CD4-positive, alpha-beta T cell (primary cell): ENCODE results near the gene RPTOR. TPM values are rescaled to one million over a fixed set of nuclear protein-coding genes. Genes with fewer than 3 reads are reported as not detected.

Source experiments
- ATAC-seq: fragments of 200-7000 bp; cut with Tn5 transposase; one replicate; pipeline ENCODE4 v1.10.0; 2022; ENCODE audit warnings: mild to moderate bottlenecking; ENCODE audit not compliant: poor library complexity
- CTCF ChIA-PET: fragments of 350-600 bp; sonication (Branson Sonifier 250); formaldehyde crosslinking; loops from one replicate; lab custom pipeline; 2021; ENCODE audit warnings: antibody characterized with exemption, inconsistent platforms; lab: Charles Lee
- POLR2A ChIA-PET: fragments of 350-600 bp; sonication (Branson Sonifier 250); formaldehyde crosslinking; loops from one replicate; lab custom pipeline; 2021; ENCODE audit warnings: antibody characterized with exemption, inconsistent platforms; lab: Charles Lee
- DNase-seq, 14 experiments: peaks; one replicate each; pipeline ENCODE4 v3.0.0-alpha.2; 2013 to 2020; ENCODE audit warnings: mixed read lengths in 2 of 14
- H3K27ac ChIP-seq, 2 donors: one replicate each; pipeline versions ENCODE4 v1.5.1 to v1.7.0; 2013; ENCODE audit warnings: low read length in 2 of 2, low read depth in 1 of 2, mild to moderate bottlenecking in 1 of 2
- H3K27me3 ChIP-seq, 2 experiments: 1 replicate in 1 of 2; 2 replicates in 1 of 2; pipeline versions ENCODE4 v1.6.1 to v1.7.0; 2013; ENCODE audit warnings: low read length in 2 of 2, control low read depth in 1 of 2, mild to moderate bottlenecking in 1 of 2, moderate library complexity in 1 of 2; ENCODE audit not compliant: insufficient read depth in 2 of 2, control insufficient read depth in 1 of 2
- H3K36me3 ChIP-seq: one replicate; pipeline ENCODE4 v1.6.1; 2013; ENCODE audit warnings: low read length, control low read depth; ENCODE audit not compliant: insufficient read depth
- H3K4me1 ChIP-seq: one replicate; pipeline ENCODE4 v1.6.1; 2013; ENCODE audit warnings: low read length, control low read depth; ENCODE audit not compliant: insufficient read depth
- H3K4me3 ChIP-seq: one replicate; pipeline ENCODE4 v1.5.1; 2013; ENCODE audit warnings: mild to moderate bottlenecking, low read length, moderate library complexity
- H3K9me3 ChIP-seq, 2 experiments: 1 replicate in 1 of 2; 2 replicates in 1 of 2; pipeline versions ENCODE4 v1.6.1 to v1.7.0; 2013; ENCODE audit warnings: low read length in 2 of 2, mild to moderate bottlenecking in 2 of 2, control low read depth in 1 of 2, moderate library complexity in 1 of 2; ENCODE audit not compliant: control insufficient read depth in 1 of 2, insufficient read depth in 1 of 2
- H3K27ac Mint-ChIP-seq: one replicate; pipeline ENCODE4 v1.8.0; 2020; ENCODE audit warnings: mixed read lengths
- H3K27me3 Mint-ChIP-seq: one replicate; pipeline ENCODE4 v1.8.0; 2021; ENCODE audit warnings: mixed read lengths
- H3K36me3 Mint-ChIP-seq: one replicate; pipeline ENCODE4 v1.8.0; 2021; ENCODE audit warnings: low read depth, mixed read lengths
- H3K4me1 Mint-ChIP-seq: one replicate; pipeline ENCODE4 v1.8.0; 2021; ENCODE audit warnings: low read depth, mixed read lengths
- H3K4me3 Mint-ChIP-seq: one replicate; pipeline ENCODE4 v1.8.0; 2020; ENCODE audit warnings: mild to moderate bottlenecking, mixed read lengths
- H3K9me3 Mint-ChIP-seq: one replicate; pipeline ENCODE4 v1.8.0; 2020; ENCODE audit warnings: mixed read lengths
- intact Hi-C, 2 experiments: fragments of 100-400 bp; cut with DNase I in 1 of 2; cut with micrococcal nuclease in 1 of 2; formaldehyde crosslinking; loops; one replicate each; pipeline versions ENCODE4 v1.15.1 to v1.9.0; 2023 to 2025; cut with DNase I, micrococcal nuclease
- total RNA-seq, 174 experiments: library from RNA in 2 of 174; stranded (reverse) in 2 of 174; gene quantifications; one replicate each; pipeline ENCODE4 v1.2.3 and lab custom pipeline; 2021 to 2026
- TF ChIP-seq, protein P1 (sequence below): fragments of 200-600 bp; IDR thresholded peaks from one replicate; pipeline ENCODE4 v1.8.0; 2022; ENCODE audit warnings: antibody characterized with exemption, mild to moderate bottlenecking

The RPTOR gene
- total RNA-seq, 2 experiments from 2014 or later, result 45.0 to 47.1 TPM

DNA sequence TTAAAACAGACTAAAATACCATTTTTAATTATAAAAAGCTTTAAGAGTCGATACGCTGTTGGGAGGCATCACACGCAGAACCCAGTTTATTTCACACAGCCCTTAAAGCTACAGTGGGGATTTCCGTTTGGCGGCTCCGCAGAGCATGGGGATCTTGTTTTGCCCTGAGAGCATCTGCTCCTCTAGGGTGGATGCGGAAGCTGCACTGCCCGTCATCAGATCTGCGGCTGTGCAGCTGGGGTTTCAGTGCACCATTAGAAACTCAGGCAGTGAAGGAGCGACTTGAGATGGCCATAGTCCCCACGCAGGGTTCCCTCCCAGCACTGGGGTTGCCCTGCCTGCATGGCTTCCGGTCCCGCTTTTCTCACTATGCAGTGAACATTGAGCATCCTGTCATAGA lies 384.8 kb downstream of the RPTOR start:
- no peak for ATAC-seq
- ChIA-PET POLR2A (interaction anchor here (0.7 to 1.6 kb wide), 2 partner anchors 9 to 16 kb away, joined by 4 read pairs; no protein-coding TSS in a partner anchor), CTCF (no interaction called here)
- H3K36me3 Mint-ChIP-seq, result peaks cover 48% of the 10 kb centered on the region
- Histone ChIP-seq H3K27ac (no peak overlapping the region), H3K27me3 (no peaks in the 10 kb centered on the region), H3K36me3 (peaks cover 30% of the 10 kb centered on the region), H3K4me3 (no peak overlapping the region), H3K9me3 (no peaks in the 10 kb centered on the region), H3K4me1 (no peaks in the 10 kb centered on the region)
- DNase-seq, result no peak
- no peak overlapping the region for H3K27ac Mint-ChIP-seq
- intact Hi-C loops, result no loop called here
- no peaks in the 10 kb centered on the region for H3K9me3 Mint-ChIP-seq
- TF ChIP-seq, protein P1, sequence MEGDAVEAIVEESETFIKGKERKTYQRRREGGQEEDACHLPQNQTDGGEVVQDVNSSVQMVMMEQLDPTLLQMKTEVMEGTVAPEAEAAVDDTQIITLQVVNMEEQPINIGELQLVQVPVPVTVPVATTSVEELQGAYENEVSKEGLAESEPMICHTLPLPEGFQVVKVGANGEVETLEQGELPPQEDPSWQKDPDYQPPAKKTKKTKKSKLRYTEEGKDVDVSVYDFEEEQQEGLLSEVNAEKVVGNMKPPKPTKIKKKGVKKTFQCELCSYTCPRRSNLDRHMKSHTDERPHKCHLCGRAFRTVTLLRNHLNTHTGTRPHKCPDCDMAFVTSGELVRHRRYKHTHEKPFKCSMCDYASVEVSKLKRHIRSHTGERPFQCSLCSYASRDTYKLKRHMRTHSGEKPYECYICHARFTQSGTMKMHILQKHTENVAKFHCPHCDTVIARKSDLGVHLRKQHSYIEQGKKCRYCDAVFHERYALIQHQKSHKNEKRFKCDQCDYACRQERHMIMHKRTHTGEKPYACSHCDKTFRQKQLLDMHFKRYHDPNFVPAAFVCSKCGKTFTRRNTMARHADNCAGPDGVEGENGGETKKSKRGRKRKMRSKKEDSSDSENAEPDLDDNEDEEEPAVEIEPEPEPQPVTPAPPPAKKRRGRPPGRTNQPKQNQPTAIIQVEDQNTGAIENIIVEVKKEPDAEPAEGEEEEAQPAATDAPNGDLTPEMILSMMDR, result no peak
- no peak overlapping the region for H3K4me3 Mint-ChIP-seq
- no peaks in the 10 kb centered on the region for H3K4me1 Mint-ChIP-seq
- H3K27me3 Mint-ChIP-seq, result no peaks in the 10 kb centered on the region

DNA sequence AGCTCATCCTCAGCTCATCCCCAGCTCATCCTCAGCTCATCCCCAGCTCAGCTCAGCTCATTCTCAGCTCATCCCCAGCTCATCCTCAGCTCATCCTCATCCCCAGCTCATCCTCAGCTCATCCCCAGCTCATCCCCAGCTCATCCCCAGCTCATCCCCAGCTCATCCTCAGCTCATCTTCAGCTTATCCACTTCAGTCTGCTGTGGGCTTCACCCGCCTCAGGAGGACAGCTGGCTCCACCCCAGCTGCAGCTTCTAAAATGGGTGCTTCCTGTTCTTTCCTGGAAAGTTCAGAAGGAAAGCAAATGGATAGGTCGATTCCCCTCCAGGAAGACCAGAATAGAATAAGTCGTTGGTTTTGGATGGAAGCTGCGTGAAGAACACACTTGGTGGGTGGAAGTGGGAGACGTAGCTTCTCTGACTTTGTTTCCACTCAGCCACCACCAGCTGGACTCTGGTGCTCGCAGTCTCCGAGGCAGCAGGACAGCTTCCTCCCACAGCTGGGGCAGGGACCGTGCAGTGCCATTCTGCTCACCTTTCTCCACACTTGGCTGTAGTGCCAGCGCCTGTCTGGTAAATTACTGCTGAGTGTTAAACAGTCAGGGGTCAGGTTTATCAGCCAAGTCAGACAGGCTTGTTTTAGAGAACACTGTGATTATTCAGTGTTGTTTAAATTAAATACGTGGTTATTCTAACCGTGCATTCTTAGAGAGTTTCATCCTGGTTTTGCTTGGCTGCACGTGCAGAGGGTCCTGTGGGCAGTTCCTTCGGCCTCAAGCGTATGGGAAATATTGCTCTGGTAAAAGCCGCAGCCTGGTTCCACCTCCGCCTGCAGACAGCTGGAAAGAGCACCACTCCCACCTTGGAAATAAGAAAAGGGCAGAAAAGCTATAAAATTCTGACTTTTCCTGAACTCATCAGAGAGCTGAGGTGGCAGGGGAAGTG lies 386.0 kb downstream of the RPTOR start:
- H3K4me1 Mint-ChIP-seq, result no peaks in the 10 kb centered on the region
- Histone ChIP-seq H3K36me3 (peaks cover 20% of the 10 kb centered on the region), H3K27me3 (no peaks in the 10 kb centered on the region), H3K4me3 (no peak overlapping the region), H3K4me1 (no peaks in the 10 kb centered on the region), H3K9me3 (no peaks in the 10 kb centered on the region), H3K27ac (no peak overlapping the region)
- intact Hi-C loops, result no loop called here
- ChIA-PET POLR2A (interaction anchor here (0.7 to 1.6 kb wide), 2 partner anchors 8 to 535 kb away, joined by 4 to 5 read pairs; no protein-coding TSS in a partner anchor), CTCF (no interaction called here)
- TF ChIP-seq, protein P1, result no peak
- no peak overlapping the region for H3K27ac Mint-ChIP-seq
- no peak overlapping the region for H3K4me3 Mint-ChIP-seq
- H3K27me3 Mint-ChIP-seq, result no peaks in the 10 kb centered on the region
- peaks cover 43% of the 10 kb centered on the region for H3K36me3 Mint-ChIP-seq
- no peak for ATAC-seq
- H3K9me3 Mint-ChIP-seq, result no peaks in the 10 kb centered on the region
- DNase-seq, result no peak

DNA sequence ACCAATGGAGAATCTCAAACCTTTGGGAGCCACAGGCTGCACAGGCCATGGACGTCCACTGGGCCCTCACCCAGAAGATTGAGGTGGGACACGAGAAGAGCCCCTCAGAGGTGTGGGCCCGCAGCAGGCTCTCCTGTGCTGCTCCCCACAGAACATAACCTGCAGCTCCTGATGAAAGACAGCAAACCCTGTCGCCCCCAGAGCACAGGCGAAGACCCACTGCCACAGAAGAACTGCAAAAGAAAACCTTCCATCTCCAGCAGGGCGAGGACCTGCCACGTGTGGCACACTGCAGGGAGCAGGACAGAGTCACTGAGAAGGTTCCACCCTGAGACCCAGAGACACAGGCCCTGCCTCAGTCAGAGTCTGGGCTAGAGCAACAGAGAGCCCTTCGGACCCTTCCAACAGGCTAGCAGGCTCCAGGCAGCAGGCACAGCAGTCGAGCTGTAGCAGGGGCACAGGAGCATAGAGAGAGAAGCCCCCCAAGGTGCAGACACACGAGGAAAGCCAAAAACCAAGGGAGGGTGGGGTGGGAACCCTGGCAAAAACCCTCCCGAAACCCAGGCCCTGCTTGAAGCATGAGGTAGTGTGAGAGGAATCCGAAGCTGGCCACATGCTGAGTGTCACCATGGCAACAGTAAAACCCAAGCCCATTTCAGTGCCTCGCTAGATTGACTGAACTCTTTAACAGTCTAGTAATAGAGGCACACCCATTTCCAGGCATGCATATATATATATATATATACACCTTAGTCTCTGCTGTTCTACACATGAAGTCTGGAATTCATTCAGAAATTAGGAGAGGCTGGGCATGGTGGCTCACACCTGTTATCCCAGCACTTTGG lies 387.0 kb downstream of the RPTOR start:
- Mint-ChIP-seq H3K27me3 (no peaks in the 10 kb centered on the region), H3K36me3 (peaks cover 32% of the 10 kb centered on the region), H3K9me3 (no peaks in the 10 kb centered on the region), H3K27ac (no peak overlapping the region), H3K4me3 (no peak overlapping the region), H3K4me1 (no peaks in the 10 kb centered on the region)
- ATAC-seq (no peak), DNase-seq (no peak)
- no peak overlapping the region for H3K27ac ChIP-seq
- no peaks in the 10 kb centered on the region for H3K27me3 ChIP-seq
- H3K4me3 ChIP-seq, result no peak overlapping the region
- H3K4me1 ChIP-seq, result no peaks in the 10 kb centered on the region
- peaks cover 12% of the 10 kb centered on the region for H3K36me3 ChIP-seq
- intact Hi-C loops, result no loop called here
- CTCF ChIA-PET, result no interaction called here
- POLR2A ChIA-PET, result no interaction called here
- TF ChIP-seq, protein P1, result no peak
- no peaks in the 10 kb centered on the region for H3K9me3 ChIP-seq
